ENCODE results near the gene ZNRF4. TPM values are rescaled to one million over a fixed set of nuclear protein-coding genes. Genes with fewer than 3 reads are reported as not detected.

The ZNRF4 gene
- total and polyA plus RNA-seq, 2 donors, result not detected

GRCh38 chr19:5450482-5451126 is 4.6 kb upstream of the ZNRF4 start:
- H3K4me3 ChIP-seq (ENCODE audit: low read depth, low read length), result no peak overlapping the region
- H3K27ac ChIP-seq (ENCODE audit: low read depth), result no peak overlapping the region
- DNase-seq (ENCODE audit: extremely low spot score), result no peak
- WGBS, result 62% methylated on average over 9 of the region's 9 CpGs
- H3K4me1 ChIP-seq (ENCODE audit: insufficient read depth), result no peaks in the 10 kb centered on the region
- no peaks in the 10 kb centered on the region for H3K36me3 ChIP-seq (ENCODE audit: insufficient read depth)

- H3K4me1 ChIP-seq (ENCODE audit: insufficient read depth), result no peaks in the 10 kb centered on the region
- 55% methylated on average over 10 of the region's 10 CpGs for WGBS
These were observed 3.7 kb upstream of the ZNRF4 start for GRCh38 chr19:5451494-5451893.

GRCh38 chr19:5452594-5453565 is 2.3 kb upstream of the ZNRF4 start:
- H3K27ac ChIP-seq (ENCODE audit: low read depth), result no peak overlapping the region
- whole genome bisulfite sequencing, result 84% methylated on average over 16 of the region's 16 CpGs
- no peak for DNase-seq (ENCODE audit: extremely low spot score)
- no peaks in the 10 kb centered on the region for H3K36me3 ChIP-seq (ENCODE audit: insufficient read depth)
- H3K4me1 ChIP-seq (ENCODE audit: insufficient read depth), result no peaks in the 10 kb centered on the region
- H3K4me3 ChIP-seq (ENCODE audit: low read depth, low read length), result no peak overlapping the region

More at GRCh38 chr19:5451494-5451893, 3.7 kb upstream of the ZNRF4 start:
- DNase-seq (ENCODE audit: extremely low spot score), result no peak
- Histone ChIP-seq H3K4me3 (ENCODE audit: low read depth, low read length) (no peak overlapping the region), H3K27ac (ENCODE audit: low read depth) (no peak overlapping the region), H3K36me3 (ENCODE audit: insufficient read depth) (no peaks in the 10 kb centered on the region)

DNA sequence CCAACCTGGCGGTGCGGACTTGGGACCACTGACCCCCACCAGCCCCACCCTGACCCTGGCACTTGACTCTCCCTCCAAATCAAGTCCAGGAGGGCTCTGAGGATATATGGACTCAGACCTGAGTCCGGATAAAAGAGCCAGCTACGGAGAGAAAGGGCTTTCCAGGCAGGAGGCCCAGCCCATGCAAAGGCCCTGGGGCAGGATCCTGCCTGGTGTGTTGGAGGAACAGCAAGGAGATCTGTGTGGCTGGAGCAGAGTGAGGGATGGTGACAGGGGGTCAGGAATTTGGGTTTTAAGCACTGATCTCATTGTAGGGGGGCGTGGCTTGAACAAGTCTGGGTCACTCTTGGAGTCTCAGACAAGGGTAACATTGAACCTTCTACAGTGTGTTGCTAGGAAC is 474 bp upstream of the ZNRF4 start:
- 86% methylated on average over 4 of the region's 5 CpGs for WGBS
- no peak overlapping the region for H3K27ac ChIP-seq (ENCODE audit: low read depth)
- no peaks in the 10 kb centered on the region for H3K36me3 ChIP-seq (ENCODE audit: insufficient read depth)
- DNase-seq (ENCODE audit: extremely low spot score), result no peak
- H3K4me1 ChIP-seq (ENCODE audit: insufficient read depth), result no peaks in the 10 kb centered on the region
- H3K4me3 ChIP-seq (ENCODE audit: low read depth, low read length), result no peak overlapping the region

DNA sequence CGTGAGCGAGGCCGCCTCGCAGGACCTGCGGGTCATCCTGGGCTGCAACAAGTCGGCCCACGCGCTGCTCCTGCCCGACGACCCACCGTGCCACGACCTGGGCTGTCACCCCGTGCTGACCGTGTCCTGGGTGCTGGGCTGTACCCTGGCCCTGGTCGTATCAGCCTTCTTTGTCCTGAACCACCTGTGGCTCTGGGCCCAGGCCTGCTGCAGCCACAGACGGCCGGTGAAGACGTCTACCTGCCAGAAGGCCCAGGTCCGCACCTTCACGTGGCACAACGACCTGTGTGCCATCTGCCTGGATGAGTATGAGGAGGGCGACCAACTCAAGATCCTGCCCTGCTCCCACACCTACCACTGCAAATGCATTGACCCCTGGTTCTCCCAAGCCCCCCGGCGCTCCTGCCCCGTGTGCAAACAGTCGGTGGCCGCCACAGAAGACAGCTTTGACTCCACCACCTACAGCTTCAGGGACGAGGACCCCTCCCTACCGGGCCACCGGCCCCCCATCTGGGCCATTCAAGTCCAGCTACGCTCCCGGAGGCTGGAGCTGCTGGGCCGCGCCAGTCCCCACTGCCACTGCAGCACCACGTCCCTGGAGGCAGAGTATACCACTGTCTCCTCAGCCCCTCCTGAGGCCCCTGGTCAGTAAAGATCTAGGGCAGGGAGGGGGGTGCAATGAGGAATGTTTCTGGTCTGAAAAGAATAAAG is 1.1 kb downstream of the ZNRF4 start:
- no peaks in the 10 kb centered on the region for H3K36me3 ChIP-seq (ENCODE audit: insufficient read depth)
- no peak overlapping the region for H3K4me3 ChIP-seq (ENCODE audit: low read depth, low read length)
- no peaks in the 10 kb centered on the region for H3K4me1 ChIP-seq (ENCODE audit: insufficient read depth)
- 90% methylated on average over 35 of the region's 35 CpGs for WGBS
- no peak overlapping the region for H3K27ac ChIP-seq (ENCODE audit: low read depth)
- DNase-seq (ENCODE audit: extremely low spot score), result no peak

- DNase-seq (ENCODE audit: extremely low spot score), result no peak
- WGBS, result 79% methylated on average over 16 of the region's 16 CpGs
- no peak overlapping the region for H3K27ac ChIP-seq (ENCODE audit: low read depth)
- no peaks in the 10 kb centered on the region for H3K36me3 ChIP-seq (ENCODE audit: insufficient read depth)
- H3K4me3 ChIP-seq (ENCODE audit: low read depth, low read length), result no peak overlapping the region
- no peaks in the 10 kb centered on the region for H3K4me1 ChIP-seq (ENCODE audit: insufficient read depth)
These were observed 1.6 kb downstream of the ZNRF4 start for GRCh38 chr19:5456841-5457200.

- WGBS, result 73% methylated on average over 9 of the region's 9 CpGs
- Histone ChIP-seq H3K36me3 (ENCODE audit: insufficient read depth) (no peaks in the 10 kb centered on the region), H3K4me3 (ENCODE audit: low read depth, low read length) (no peak overlapping the region), H3K4me1 (ENCODE audit: insufficient read depth) (no peaks in the 10 kb centered on the region), H3K27ac (ENCODE audit: low read depth) (no peak overlapping the region)
- DNase-seq (ENCODE audit: extremely low spot score), result no peak
These were observed 2.5 kb downstream of the ZNRF4 start for GRCh38 chr19:5457709-5458108.

DNA sequence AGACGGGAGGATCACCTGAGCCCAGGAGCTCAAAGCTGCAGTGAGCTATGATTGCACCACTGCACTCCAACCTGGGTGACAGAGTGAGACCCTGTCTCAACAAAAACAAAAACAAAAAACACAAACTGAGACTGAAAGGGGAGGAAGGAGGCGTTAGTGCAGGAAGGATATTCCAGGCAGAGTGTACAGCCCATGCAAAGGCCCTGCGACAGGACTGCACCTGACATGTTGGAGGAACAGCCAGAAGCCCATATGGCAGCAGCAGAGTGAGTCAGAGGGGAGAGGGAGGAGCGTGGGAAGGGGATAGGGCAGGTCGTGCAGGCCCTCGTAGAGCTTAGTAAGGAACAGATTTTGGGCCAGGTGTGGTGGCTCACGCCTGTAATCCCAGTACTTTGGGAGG is 3.2 kb downstream of the ZNRF4 start:
- WGBS, result 89% methylated on average over 7 of the region's 7 CpGs
- no peak overlapping the region for H3K4me3 ChIP-seq (ENCODE audit: low read depth, low read length)
- no peaks in the 10 kb centered on the region for H3K36me3 ChIP-seq (ENCODE audit: insufficient read depth)
- no peaks in the 10 kb centered on the region for H3K4me1 ChIP-seq (ENCODE audit: insufficient read depth)
- H3K27ac ChIP-seq (ENCODE audit: low read depth), result no peak overlapping the region
- DNase-seq (ENCODE audit: extremely low spot score), result no peak

DNA sequence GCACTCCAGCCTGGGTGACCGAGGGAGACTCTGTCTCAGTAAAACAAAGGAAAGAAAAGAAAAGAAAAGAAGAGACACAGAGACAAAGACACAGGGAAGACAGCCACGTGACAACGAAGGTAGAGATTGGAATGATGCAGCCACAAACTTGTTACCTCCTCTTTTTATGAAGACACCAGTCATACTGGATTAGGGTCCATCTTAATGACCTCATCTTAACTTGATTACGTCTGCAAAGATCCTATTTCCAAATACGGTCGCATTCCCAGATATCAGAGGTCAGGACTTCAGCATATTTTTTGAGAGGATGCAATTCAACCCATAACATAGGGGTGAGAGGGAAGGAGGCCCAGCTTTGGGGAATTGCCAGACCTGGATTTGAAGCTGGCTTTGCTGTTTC is 4.1 kb downstream of the ZNRF4 start:
- H3K4me1 ChIP-seq (ENCODE audit: insufficient read depth), result no peaks in the 10 kb centered on the region
- no peak overlapping the region for H3K27ac ChIP-seq (ENCODE audit: low read depth)
- no peak overlapping the region for H3K4me3 ChIP-seq (ENCODE audit: low read depth, low read length)
- 43% methylated on average over 6 of the region's 6 CpGs for WGBS
- no peak for DNase-seq (ENCODE audit: extremely low spot score)
- no peaks in the 10 kb centered on the region for H3K36me3 ChIP-seq (ENCODE audit: insufficient read depth)

GRCh38 chr19:5460748-5461147 is 5.5 kb downstream of the ZNRF4 start:
- DNase-seq (ENCODE audit: extremely low spot score), result no peak
- Histone ChIP-seq H3K4me3 (ENCODE audit: low read depth, low read length) (no peak overlapping the region), H3K27ac (ENCODE audit: low read depth) (no peak overlapping the region), H3K36me3 (ENCODE audit: insufficient read depth) (no peaks in the 10 kb centered on the region), H3K4me1 (ENCODE audit: insufficient read depth) (no peaks in the 10 kb centered on the region)
- WGBS, result 74% methylated on average over 3 of the region's 3 CpGs

GRCh38 chr19:5463959-5464358 is 8.7 kb downstream of the ZNRF4 start:
- no peaks in the 10 kb centered on the region for H3K4me1 ChIP-seq (ENCODE audit: insufficient read depth)
- no peaks in the 10 kb centered on the region for H3K36me3 ChIP-seq (ENCODE audit: insufficient read depth)
- DNase-seq (ENCODE audit: extremely low spot score), result no peak
- WGBS, result 58% methylated on average over 3 of the region's 3 CpGs
- H3K27ac ChIP-seq (ENCODE audit: low read depth), result no peak overlapping the region
- H3K4me3 ChIP-seq (ENCODE audit: low read depth, low read length), result no peak overlapping the region

- no peak overlapping the region for H3K27ac ChIP-seq (ENCODE audit: low read depth)
- H3K36me3 ChIP-seq (ENCODE audit: insufficient read depth), result no peaks in the 10 kb centered on the region
- DNase-seq (ENCODE audit: extremely low spot score), result no peak
- no peaks in the 10 kb centered on the region for H3K4me1 ChIP-seq (ENCODE audit: insufficient read depth)
- H3K4me3 ChIP-seq (ENCODE audit: low read depth, low read length), result no peak overlapping the region
- whole genome bisulfite sequencing, result 69% methylated on average over 7 of the region's 7 CpGs
These were observed 10.9 kb downstream of the ZNRF4 start for GRCh38 chr19:5466072-5466471.

GRCh38 chr19:5466814-5467291 is 11.6 kb downstream of the ZNRF4 start:
- H3K36me3 ChIP-seq (ENCODE audit: insufficient read depth), result no peaks in the 10 kb centered on the region
- H3K27ac ChIP-seq (ENCODE audit: low read depth), result no peak overlapping the region
- 17% methylated on average over 12 of the region's 12 CpGs for WGBS
- H3K4me3 ChIP-seq (ENCODE audit: low read depth, low read length), result no peak overlapping the region
- DNase-seq (ENCODE audit: extremely low spot score), result peak; percentile 20
- H3K4me1 ChIP-seq (ENCODE audit: insufficient read depth), result no peaks in the 10 kb centered on the region
